Measurements from ENCODE around the gene RSRC2.
A peak's percentile ranks its signal among the peaks of the same experiment; 100 is the strongest.
"Not testable (repeated sequence)": the region's sequence is repeated elsewhere in the genome, so short reads cannot be mapped to it uniquely, and the experiment has no call there.

The RSRC2 gene

DNA sequence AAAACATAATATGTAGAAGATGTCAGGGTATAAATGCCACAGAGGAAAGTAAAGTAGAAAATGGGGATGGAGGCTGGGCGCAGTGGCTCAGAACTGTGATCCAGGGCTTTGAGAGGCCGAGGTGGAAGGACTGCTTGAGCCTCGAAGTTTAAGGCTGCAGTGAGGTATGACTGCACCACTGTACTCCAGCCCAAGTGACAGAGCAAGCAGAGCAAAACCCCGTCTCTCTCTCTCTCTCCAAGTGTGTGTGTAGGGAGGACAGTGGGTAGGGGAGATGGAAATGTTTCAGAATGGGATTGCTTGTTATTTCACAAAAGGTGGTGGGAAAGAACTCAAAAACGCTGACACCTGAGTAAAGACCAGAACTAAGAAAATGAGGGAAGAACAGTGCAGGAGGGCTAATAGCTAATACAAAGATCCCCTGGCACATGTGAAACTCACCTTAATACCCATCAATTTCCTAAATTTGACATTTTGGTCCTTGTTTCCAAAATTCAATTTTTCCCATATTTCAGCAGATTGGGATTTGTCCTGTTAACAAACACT is 20.3 kb downstream of the RSRC2 start:
- H3K4me3 Mint-ChIP-seq = no peak overlapping the region
- CTCF ChIA-PET = interaction anchor here (1.6 kb wide), 1 partner anchor 106 kb away, joined by 9 read pairs; no protein-coding TSS in a partner anchor
- H3K9me3 Mint-ChIP-seq = no peaks in the 10 kb centered on the region

DNA sequence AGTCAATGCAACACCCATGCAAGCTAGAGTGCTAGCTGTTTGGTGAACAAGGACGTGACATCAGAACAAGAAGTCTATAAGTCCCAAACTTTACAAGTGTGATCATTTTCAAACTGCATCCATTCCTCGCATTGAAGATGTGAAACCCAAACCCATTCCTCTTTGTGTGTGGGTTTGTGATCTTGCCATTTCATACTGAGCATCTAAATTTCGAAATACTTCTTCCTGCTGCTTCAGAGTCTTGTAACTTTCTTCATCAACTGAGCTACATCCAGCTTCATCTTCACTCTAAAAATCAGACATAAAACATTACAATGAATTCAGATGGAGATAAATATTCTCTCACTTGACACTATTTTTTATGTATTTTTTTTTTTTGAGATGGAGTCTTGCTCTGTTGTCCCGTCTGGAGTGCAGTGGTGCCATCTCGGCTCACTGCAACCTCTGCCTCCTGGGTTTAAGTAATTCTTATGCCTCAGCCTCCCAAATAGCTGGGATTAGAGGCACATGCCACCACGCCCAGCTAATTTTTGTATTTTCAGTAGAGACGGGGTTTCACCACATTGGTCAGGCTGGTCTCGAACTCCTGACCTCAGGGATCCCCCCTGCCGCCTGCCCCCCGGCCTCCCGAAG is 21.2 kb downstream of the RSRC2 start:
- no peak overlapping the region for H3K27ac Mint-ChIP-seq
- peaks cover 52% of the 10 kb centered on the region for H3K36me3 Mint-ChIP-seq
- H3K4me1 Mint-ChIP-seq = peaks cover 22% of the 10 kb centered on the region
- no peaks in the 10 kb centered on the region for H3K27me3 Mint-ChIP-seq
- H3K4me3 Mint-ChIP-seq = no peak overlapping the region
- DNase-seq = no peak
- no peaks in the 10 kb centered on the region for H3K9me3 Mint-ChIP-seq
- CTCF ChIA-PET = interaction anchor here (0.9 to 1.6 kb wide), 3 partner anchors 11 to 105 kb away, joined by 3 to 9 read pairs (median 3); no protein-coding TSS in a partner anchor

More for the DNA sequence above, 20.3 kb downstream of the RSRC2 start:
- Mint-ChIP-seq H3K27ac (no peak overlapping the region), H3K27me3 (no peaks in the 10 kb centered on the region), H3K36me3 (peaks cover 55% of the 10 kb centered on the region), H3K4me1 (peaks cover 13% of the 10 kb centered on the region)
- no peak for DNase-seq

DNA sequence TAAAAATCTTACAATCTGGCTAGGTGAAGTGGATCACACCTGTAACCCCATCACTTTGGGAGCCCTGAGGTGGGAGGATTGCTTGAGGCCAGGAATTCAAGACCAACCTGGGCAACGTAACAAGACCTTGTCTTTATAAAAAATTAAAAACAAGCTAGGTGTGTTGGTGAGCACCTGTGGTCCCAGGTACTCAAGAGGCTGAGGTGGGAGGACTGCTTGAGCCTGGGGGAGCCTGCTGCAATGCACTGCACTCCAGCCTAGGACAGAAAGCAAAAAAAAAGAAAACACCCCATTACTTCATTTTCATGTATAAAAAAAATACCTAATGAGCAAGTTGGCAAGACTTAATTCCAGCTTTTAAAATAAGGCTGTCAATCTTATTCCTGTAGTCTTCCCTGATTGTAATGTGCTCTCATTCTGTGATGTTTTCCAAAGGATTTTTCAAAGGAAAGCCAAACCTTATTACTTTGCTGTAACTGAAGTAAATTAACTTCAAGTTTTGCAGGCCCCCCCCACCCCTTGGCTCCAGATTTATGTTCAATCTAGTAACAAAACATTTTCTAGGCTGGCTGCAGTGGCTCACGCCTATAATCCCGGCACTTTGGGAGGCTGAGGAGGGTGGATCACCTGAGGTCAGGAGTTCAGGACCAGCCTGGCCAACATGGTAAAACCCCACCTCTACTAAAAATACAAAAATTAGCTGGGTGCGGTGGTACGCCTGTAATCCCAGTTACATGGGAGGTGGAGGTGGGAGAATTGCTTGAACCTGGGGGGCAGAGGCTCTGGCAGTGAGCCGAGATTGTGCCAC is 22.7 kb downstream of the RSRC2 start:
- H3K36me3 Mint-ChIP-seq = peaks cover 51% of the 10 kb centered on the region

DNA sequence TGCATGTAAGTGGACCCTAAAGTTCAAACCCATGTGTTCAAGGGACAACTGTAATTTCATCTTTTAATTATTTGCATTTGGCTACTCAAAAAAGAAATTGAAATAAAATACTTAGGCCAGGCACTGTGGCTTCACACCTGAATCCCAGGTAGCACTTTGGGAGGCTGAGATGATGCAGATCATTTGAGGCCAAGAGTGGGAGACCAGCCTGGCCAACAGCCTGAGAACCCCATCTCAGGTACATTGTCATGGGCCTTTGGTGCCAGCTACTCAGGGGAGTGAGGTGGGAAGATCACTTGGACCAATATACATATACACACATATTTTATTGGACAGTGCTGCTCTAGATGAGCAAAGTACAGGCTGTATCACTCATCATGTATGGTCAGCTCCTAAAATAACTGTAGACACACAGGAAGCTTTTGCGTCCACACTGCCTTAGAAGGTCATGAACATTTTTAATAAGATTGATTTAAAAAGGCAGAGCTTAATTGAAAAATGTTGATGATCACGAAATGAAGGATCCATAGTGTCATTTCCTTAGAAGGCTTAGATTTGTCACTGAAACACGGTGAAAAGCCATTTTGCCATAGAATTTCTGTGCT is 23.5 kb downstream of the RSRC2 start:
- Mint-ChIP-seq H3K9me3 (no peaks in the 10 kb centered on the region), H3K4me1 (peaks cover 36% of the 10 kb centered on the region), H3K27ac (peak overlapping the region; percentile 99), H3K36me3 (peaks cover 51% of the 10 kb centered on the region), H3K27me3 (no peaks in the 10 kb centered on the region), H3K4me3 (no peak overlapping the region)
- DNase-seq = no peak
- CTCF ChIA-PET = interaction anchor here (1.2 kb wide), 1 partner anchor 104 kb away, joined by 5 read pairs; no protein-coding TSS in a partner anchor

More for the DNA sequence above, 22.7 kb downstream of the RSRC2 start:
- no peak for DNase-seq
- H3K27ac Mint-ChIP-seq = peak overlapping the region; percentile 99
- H3K4me1 Mint-ChIP-seq = peaks cover 30% of the 10 kb centered on the region
- CTCF ChIA-PET = interaction anchor here (0.6 to 1.2 kb wide), 2 partner anchors 83 to 105 kb away, joined by 3 to 5 read pairs; no protein-coding TSS in a partner anchor
- H3K27me3 Mint-ChIP-seq = no peaks in the 10 kb centered on the region
- no peak overlapping the region for H3K4me3 Mint-ChIP-seq
- H3K9me3 Mint-ChIP-seq = no peaks in the 10 kb centered on the region

DNA sequence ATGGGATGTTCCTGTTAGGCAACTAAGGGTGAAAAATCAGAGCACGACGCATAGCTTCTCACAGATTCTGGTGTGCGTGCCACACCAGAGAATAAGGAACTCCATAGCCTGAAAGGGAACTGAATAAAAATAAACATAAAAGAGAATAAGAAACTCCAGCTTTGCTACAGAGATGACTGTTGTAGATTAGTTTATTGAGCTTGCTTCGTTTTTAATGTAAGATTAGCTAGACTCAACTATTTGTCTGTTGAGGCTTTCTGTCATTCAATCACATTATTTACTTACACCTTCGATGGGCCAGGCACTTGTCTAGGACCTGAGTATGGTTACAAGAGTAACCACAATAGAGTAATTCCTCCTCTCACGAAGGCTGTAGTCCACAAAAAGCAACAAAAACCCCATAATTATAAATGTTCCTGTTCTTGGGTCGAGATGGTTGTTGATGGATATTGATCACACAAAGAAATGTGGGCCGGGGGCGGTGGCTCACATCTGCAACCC is 25.2 kb downstream of the RSRC2 start:
- H3K27ac Mint-ChIP-seq = peak overlapping the region; percentile 99
- H3K36me3 Mint-ChIP-seq = peaks cover 46% of the 10 kb centered on the region
- DNase-seq = no peak
- CTCF ChIA-PET = interaction anchor here (0.7 to 2.4 kb wide), 7 partner anchors 18 to 251 kb away, joined by 3 to 17 read pairs (median 4); partner anchors contain the start of gene DENR
- H3K4me1 Mint-ChIP-seq = peaks cover 46% of the 10 kb centered on the region
- no peaks in the 10 kb centered on the region for H3K9me3 Mint-ChIP-seq
- no peaks in the 10 kb centered on the region for H3K27me3 Mint-ChIP-seq
- peak overlapping the region; percentile 99 for H3K4me3 Mint-ChIP-seq

DNA sequence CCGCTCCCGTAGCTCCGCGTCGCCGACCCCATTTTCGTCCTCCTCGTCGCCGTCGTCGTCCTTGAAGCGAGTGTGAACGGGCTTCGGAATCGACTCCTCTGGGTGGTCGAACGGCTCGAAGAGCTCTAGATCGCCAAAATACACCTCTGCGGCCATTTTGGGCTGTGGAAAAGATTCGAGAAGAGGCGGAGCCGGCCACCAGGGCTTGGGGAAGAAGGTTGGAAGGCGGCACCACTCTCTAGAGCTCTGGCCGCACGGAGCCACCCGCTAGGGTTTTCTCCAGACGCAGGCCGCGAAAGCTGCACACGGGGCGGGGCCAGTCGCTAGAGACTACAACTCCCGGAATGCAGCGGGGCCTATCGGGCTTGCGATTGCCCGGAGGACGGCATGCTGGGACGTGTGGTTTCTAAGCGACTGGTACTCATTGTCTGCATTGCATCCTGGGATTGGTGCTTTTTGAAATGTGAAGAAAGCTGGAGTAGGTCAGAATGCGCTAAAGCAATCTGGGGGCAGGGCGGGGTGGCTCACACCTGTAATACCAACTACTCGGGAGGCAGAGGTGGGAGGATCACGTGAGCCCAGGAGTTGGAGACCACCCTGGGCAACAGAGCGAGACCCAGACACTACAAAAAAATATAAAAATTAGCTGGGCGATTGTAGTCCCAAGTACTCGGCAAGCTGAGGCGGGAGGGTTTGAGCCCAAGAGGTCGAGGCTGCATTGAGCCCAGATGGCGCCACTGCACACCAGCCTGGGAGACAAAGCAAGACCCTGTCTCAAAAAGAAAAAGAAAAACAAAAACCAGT is 25.8 kb downstream of the RSRC2 start, which contains the start of gene ZCCHC8:
Gene ZCCHC8 (minus strand): TSS at position 248 of the 804 bp plus-strand sequence. CDS start 92 bp downstream, at position 156.
- Mint-ChIP-seq H3K27ac (peak within 1 kb of the TSS; percentile 99), H3K36me3 (peaks cover 41% of the 10 kb centered on the region), H3K9me3 (no peaks in the 10 kb centered on the region), H3K27me3 (no peaks in the 10 kb centered on the region), H3K4me1 (peaks cover 47% of the 10 kb centered on the region), H3K4me3 (peak within 1 kb of the TSS; percentile 99)
- CTCF ChIA-PET = interaction anchor here (0.6 to 2.4 kb wide), 8 partner anchors 16 to 251 kb away, joined by 3 to 17 read pairs (median 4); partner anchors contain the start of gene DENR
- peak; percentile 99 for DNase-seq

DNA sequence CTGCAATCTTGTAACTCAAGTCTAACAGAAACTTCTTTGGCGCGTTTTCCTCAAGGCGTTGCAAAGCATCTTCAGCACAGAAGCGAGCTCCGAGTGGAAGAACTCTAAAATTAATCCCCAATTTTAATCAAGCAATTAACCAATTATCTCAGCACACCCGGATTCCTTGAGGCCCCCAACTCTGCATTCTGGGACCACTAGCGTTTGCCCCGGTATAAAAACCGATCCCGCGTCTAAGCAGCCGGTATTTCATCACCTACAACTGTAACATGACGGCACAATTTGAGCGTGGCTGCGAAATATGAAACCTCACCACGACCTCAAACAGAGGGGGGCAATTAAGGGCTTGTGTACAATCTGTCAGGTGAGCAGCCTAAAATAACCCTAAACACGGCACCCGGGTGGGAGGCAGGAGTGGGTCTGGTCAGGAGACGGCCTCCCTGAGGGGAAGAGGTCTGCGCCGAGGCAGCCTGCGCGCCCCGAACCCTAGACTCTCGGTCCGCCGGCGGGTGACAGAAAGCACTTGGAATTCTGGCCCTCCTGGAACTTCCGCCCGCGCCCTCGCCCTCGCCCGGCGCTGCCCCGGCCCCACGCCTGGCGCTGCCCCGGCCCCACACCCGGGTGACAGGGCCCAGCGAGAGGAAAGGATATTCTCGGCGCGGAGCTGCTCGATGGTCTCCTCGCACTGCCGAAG is 26.6 kb downstream of the RSRC2 start:
- peak overlapping the region; percentile 99 for H3K27ac Mint-ChIP-seq
- CTCF ChIA-PET = interaction anchor here (0.8 to 2.4 kb wide), 2 partner anchors 16 to 101 kb away, joined by 4 to 17 read pairs; no protein-coding TSS in a partner anchor
- peaks cover 47% of the 10 kb centered on the region for H3K4me1 Mint-ChIP-seq
- DNase-seq = peak; percentile 63
- H3K4me3 Mint-ChIP-seq = peak overlapping the region; percentile 99
- H3K9me3 Mint-ChIP-seq = no peaks in the 10 kb centered on the region
- no peaks in the 10 kb centered on the region for H3K27me3 Mint-ChIP-seq
- H3K36me3 Mint-ChIP-seq = peaks cover 40% of the 10 kb centered on the region

DNA sequence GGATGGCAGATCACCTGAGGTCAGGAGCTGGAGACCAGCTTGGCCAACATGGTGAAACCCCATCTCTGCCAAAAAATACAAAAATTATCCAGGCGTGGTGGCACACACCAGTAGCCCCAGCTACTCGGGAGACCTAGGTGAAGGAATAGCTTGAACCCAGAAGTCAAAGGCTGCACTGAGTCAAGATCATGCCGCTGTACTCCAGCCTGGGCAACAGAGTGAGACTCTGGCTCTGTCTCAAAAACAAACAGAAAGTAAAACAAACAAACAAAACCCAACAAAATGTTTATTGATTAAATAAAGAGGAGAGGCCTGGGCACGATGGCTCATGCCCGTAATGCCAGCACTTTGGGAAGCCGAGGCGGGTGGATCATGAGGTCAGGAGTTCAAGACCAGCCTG is 31.5 kb downstream of the RSRC2 start:
- Mint-ChIP-seq H3K4me3 (no peak overlapping the region), H3K27me3 (no peaks in the 10 kb centered on the region), H3K9me3 (no peaks in the 10 kb centered on the region), H3K4me1 (peaks cover 29% of the 10 kb centered on the region), H3K36me3 (peaks cover 43% of the 10 kb centered on the region), H3K27ac (no peak overlapping the region)
- DNase-seq = no peak
- CTCF ChIA-PET = interaction anchor here (0.7 to 5.0 kb wide), 3 partner anchors 10 to 95 kb away, joined by 3 to 22 read pairs (median 4); no protein-coding TSS in a partner anchor

DNA sequence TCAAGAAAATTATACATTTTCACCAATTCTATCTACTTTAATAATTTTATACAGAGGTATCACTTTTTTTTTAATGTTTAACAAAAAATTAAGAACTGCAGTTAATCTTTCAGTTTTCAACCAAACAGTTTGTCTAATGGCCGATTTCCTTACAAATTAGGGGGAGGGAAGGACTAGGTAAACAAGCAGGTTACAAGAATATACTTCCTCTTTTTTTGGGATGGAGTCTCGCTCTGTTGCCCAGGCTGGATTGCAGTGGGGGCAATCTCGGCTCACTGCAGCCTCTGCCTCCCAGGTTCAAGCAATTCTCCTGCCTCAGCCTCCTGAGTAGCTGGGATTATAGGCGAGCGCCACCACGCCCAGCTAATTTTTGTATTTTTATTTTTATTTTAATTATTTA is 33.5 kb downstream of the RSRC2 start:
- CTCF ChIA-PET, H3K27ac Mint-ChIP-seq, H3K4me3 Mint-ChIP-seq, H3K9me3 Mint-ChIP-seq, DNase-seq, H3K27me3 Mint-ChIP-seq: not testable (repeated sequence)
- peaks cover 43% of the 10 kb centered on the region for H3K36me3 Mint-ChIP-seq
- H3K4me1 Mint-ChIP-seq = peaks cover 14% of the 10 kb centered on the region

DNA sequence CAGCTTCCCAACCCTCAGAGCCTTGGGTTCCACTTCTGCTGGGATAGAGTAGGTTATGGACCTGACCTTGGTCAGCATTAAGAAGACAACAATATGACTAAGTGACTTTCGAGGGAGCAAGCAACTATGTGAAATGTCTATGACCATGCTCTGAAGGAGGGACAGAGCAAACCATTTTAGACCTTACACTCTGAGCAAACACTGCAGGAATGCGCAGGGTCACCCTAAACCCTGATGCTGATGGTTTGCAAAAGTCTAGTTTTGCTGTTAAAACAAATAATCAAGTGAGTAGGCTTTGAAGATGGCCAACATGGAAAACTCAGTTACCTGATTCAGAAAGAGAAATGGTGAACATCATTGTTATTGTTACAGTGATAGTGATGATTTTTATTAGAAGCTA is 34.7 kb downstream of the RSRC2 start:
- no peak overlapping the region for H3K4me3 Mint-ChIP-seq
- no peaks in the 10 kb centered on the region for H3K9me3 Mint-ChIP-seq
- H3K27ac Mint-ChIP-seq = no peak overlapping the region
- no peak for DNase-seq
- H3K27me3 Mint-ChIP-seq = no peaks in the 10 kb centered on the region
- H3K36me3 Mint-ChIP-seq = peaks cover 43% of the 10 kb centered on the region
- CTCF ChIA-PET = no interaction called here
- H3K4me1 Mint-ChIP-seq = peaks cover 7% of the 10 kb centered on the region

DNA sequence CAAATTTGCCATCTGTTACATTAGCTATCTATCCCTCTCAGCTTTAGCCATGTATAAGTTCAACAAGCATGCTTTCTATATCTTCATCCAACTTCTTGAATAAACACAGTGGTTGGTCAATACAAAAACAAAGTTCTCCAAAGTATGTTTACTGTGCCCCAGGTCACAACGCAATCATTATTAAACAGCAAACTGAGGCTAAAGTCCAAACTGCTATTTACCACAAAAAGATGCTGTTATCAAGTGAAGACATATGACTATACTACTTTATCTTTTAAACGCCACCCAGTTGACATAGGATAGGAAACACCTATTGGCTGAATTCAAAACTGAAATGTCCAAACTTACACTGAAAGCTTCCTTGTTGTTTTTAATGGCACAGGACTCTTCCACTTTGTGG is 37.7 kb downstream of the RSRC2 start:
- Mint-ChIP-seq H3K4me1 (no peaks in the 10 kb centered on the region), H3K27me3 (no peaks in the 10 kb centered on the region), H3K36me3 (peaks cover 50% of the 10 kb centered on the region), H3K4me3 (no peak overlapping the region), H3K9me3 (no peaks in the 10 kb centered on the region), H3K27ac (no peak overlapping the region)
- DNase-seq = no peak
- CTCF ChIA-PET = no interaction called here

DNA sequence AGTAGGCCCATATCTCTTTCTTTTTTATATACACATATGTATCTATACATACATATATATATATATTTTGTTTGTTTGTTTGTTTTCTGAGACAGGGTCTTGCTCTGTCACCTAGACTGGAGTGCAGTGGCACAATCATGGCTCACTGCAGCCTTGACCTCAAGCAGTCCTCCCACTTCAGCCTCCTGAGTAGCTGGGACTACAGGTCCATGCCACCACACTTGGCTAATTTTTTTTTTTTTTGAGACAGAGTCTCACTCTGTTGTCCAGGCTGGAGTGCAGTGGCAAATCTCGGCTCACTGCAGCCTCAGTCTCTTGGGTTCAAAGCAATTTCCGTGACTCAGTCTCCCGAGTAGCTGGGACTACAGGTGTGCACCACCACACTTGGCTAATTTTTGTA is 38.9 kb downstream of the RSRC2 start:
- H3K9me3 Mint-ChIP-seq, H3K27me3 Mint-ChIP-seq, CTCF ChIA-PET, H3K4me1 Mint-ChIP-seq, H3K4me3 Mint-ChIP-seq, H3K27ac Mint-ChIP-seq, DNase-seq: not testable (repeated sequence)
- H3K36me3 Mint-ChIP-seq = peaks cover 61% of the 10 kb centered on the region

All from activated naive CD4-positive, alpha-beta T cell treated with anti-CD3 and anti-CD28 coated beads, Interleukin-2, amount 10 ng/mL, durations not matched to agents 7 days and 5 days (primary cell).